Islet of Langerhans (tissue), 1 donor: ENCODE results near the gene SZRD1.

Experiments
- FAIRE-seq: peaks from one replicate; lab custom pipeline; 2011; peaks lifted over from hg19 to GRCh38; lab: Jason Lieb, UNC

Gene SZRD1

GRCh38 chr1:16397120-16397519, 30.1 kb downstream of the SZRD1 start:
- FAIRE-seq = no peak

- no peak for FAIRE-seq
These were observed 31.4 kb downstream of the SZRD1 start for GRCh38 chr1:16398371-16398953.

- FAIRE-seq = no peak
These were observed 35.7 kb downstream of the SZRD1 start for GRCh38 chr1:16402742-16403141.

GRCh38 chr1:16405441-16405840, 38.4 kb downstream of the SZRD1 start:
- no peak for FAIRE-seq

- no peak for FAIRE-seq
These were observed 39.8 kb downstream of the SZRD1 start for GRCh38 chr1:16406868-16407267.

GRCh38 chr1:16409536-16410152, 42.6 kb downstream of the SZRD1 start:
- no peak for FAIRE-seq

GRCh38 chr1:16410803-16411202, 43.8 kb downstream of the SZRD1 start:
- no peak for FAIRE-seq

- no peak for FAIRE-seq
These were observed 46.1 kb downstream of the SZRD1 start for GRCh38 chr1:16413191-16413590.

- FAIRE-seq = no peak
These were observed 51.9 kb downstream of the SZRD1 start for GRCh38 chr1:16418823-16419425.

- FAIRE-seq = no peak
These were observed 53.5 kb downstream of the SZRD1 start for GRCh38 chr1:16420424-16421118.

- no peak for FAIRE-seq
These were observed 54.2 kb downstream of the SZRD1 start for GRCh38 chr1:16421201-16421600.

GRCh38 chr1:16422041-16422440, 55.0 kb downstream of the SZRD1 start:
- FAIRE-seq = no peak

GRCh38 chr1:16425125-16426025, 58.3 kb downstream of the SZRD1 start:
- FAIRE-seq = no peak

- no peak for FAIRE-seq
These were observed 63.6 kb downstream of the SZRD1 start for GRCh38 chr1:16430606-16431005.

- FAIRE-seq = no peak
These were observed 66.0 kb downstream of the SZRD1 start for GRCh38 chr1:16433030-16433429.

- no peak for FAIRE-seq
These were observed 67.0 kb downstream of the SZRD1 start for GRCh38 chr1:16434007-16434406.

GRCh38 chr1:16434501-16434900, 67.5 kb downstream of the SZRD1 start:
- no peak for FAIRE-seq

GRCh38 chr1:16436946-16437474, 70.0 kb downstream of the SZRD1 start, which contains the start of gene SPATA21:
Gene SPATA21 (minus strand): TSS chr1:16437424. CDS start chr1:16431371, 6,053 bp downstream.
- FAIRE-seq = no peak

GRCh38 chr1:16438516-16438915, 71.5 kb downstream of the SZRD1 start:
- FAIRE-seq = no peak

GRCh38 chr1:16438924-16439323, 71.9 kb downstream of the SZRD1 start:
- no peak for FAIRE-seq

- FAIRE-seq = no peak
These were observed 73.1 kb downstream of the SZRD1 start for GRCh38 chr1:16440131-16440469.
